GM23248 (cell line): Measurements from ENCODE around the gene CXCL9.

Source experiments
- EZH2 ChIP-seq: fragments of 200-600 bp; sonication (generic); IDR thresholded peaks from 2 replicates; pipeline ENCODE4 v1.6.1; 2018; ENCODE audit warnings: antibody characterized with exemption, mild to moderate bottlenecking; ENCODE audit not compliant: insufficient read depth, poor library complexity, severe bottlenecking
- EZH2phosphoT487 ChIP-seq: fragments of 200-600 bp; sonication (generic); IDR thresholded peaks from 2 replicates; pipeline ENCODE4 v1.6.1; 2018; ENCODE audit warnings: antibody characterized with exemption, moderate library complexity, mild to moderate bottlenecking, low read depth; ENCODE audit not compliant: insufficient read depth

GRCh38 chr4:76007089-76007862 is at the start of gene CXCL9:
- TF ChIP-seq EZH2, result no peak
- TF ChIP-seq EZH2phosphoT487, result no peak
